Pons (tissue), 1 donor: ENCODE results near the gene CRYGS.
"Not testable (repeated sequence)": the region's sequence is repeated elsewhere in the genome, so short reads cannot be mapped to it uniquely, and the experiment has no call there.

Experiments
- DNase-seq: peaks from one replicate; pipeline ENCODE4 v3.0.0-alpha.2; 2016; ENCODE audit warnings: low spot score

Gene CRYGS

GRCh38 chr3:186519021-186519658 lies 25.0 kb downstream of the CRYGS start:
- DNase-seq, result no peak

- DNase-seq, result no peak
These were observed 27.0 kb downstream of the CRYGS start for GRCh38 chr3:186517218-186517617.

GRCh38 chr3:186516646-186517045 lies 27.5 kb downstream of the CRYGS start:
- DNase-seq, result no peak

GRCh38 chr3:186515125-186515524 lies 29.1 kb downstream of the CRYGS start:
- DNase-seq, result no peak

GRCh38 chr3:186514296-186515002 lies 29.7 kb downstream of the CRYGS start:
- DNase-seq, result no peak

- no peak for DNase-seq
These were observed 30.8 kb downstream of the CRYGS start for GRCh38 chr3:186513386-186513785.

- no peak for DNase-seq
These were observed 31.4 kb downstream of the CRYGS start for GRCh38 chr3:186512570-186513302.

GRCh38 chr3:186511702-186512101 lies 32.5 kb downstream of the CRYGS start:
- no peak for DNase-seq

- DNase-seq, result no peak
These were observed 32.9 kb downstream of the CRYGS start for GRCh38 chr3:186511245-186511644.

GRCh38 chr3:186510374-186511079 lies 33.7 kb downstream of the CRYGS start:
- no peak for DNase-seq

GRCh38 chr3:186509423-186509822 lies 34.8 kb downstream of the CRYGS start:
- DNase-seq, result no peak

GRCh38 chr3:186506857-186507256 lies 37.3 kb downstream of the CRYGS start:
- DNase-seq, result no peak

GRCh38 chr3:186506191-186506739 lies 37.9 kb downstream of the CRYGS start:
- no peak for DNase-seq

GRCh38 chr3:186502966-186503712 lies 41.0 kb downstream of the CRYGS start:
- no peak for DNase-seq

GRCh38 chr3:186502138-186502948 lies 41.8 kb downstream of the CRYGS start:
- DNase-seq, result no peak

- DNase-seq, result not testable (repeated sequence)
These were observed 44.2 kb downstream of the CRYGS start for GRCh38 chr3:186499949-186500348.

GRCh38 chr3:186498022-186498421 lies 46.2 kb downstream of the CRYGS start:
- DNase-seq, result not testable (repeated sequence)

- no peak for DNase-seq
These were observed 46.6 kb downstream of the CRYGS start for GRCh38 chr3:186497608-186498007.

GRCh38 chr3:186496635-186497034 lies 47.5 kb downstream of the CRYGS start:
- DNase-seq, result no peak

- DNase-seq, result no peak
These were observed 48.2 kb downstream of the CRYGS start for GRCh38 chr3:186496016-186496415.
